NCI-H146 treated with DMSO at 0.1 percent for 48 hours (cell line): ENCODE data around the gene GGCX.
"Not testable (repeated sequence)": the region's sequence is repeated elsewhere in the genome, so short reads cannot be mapped to it uniquely, and the experiment has no call there.

Experiments used
- DNase-seq: peaks from one replicate; lab custom pipeline; 2025; ENCODE audit not compliant: unreplicated experiment; lab: John Stamatoyannopoulos, UW

Gene GGCX

GRCh38 chr2:85594715-85595300 is 33.5 kb upstream of the GGCX start:
- no peak for DNase-seq

GRCh38 chr2:85593023-85593422 is 31.7 kb upstream of the GGCX start:
- DNase-seq, result no peak

- not testable (repeated sequence) for DNase-seq
These were observed 31.0 kb upstream of the GGCX start for GRCh38 chr2:85592299-85592698.

- DNase-seq, result no peak
These were observed 30.3 kb upstream of the GGCX start for GRCh38 chr2:85591563-85591962.

- DNase-seq, result no peak
These were observed 29.7 kb upstream of the GGCX start for GRCh38 chr2:85590950-85591349.

GRCh38 chr2:85589982-85590791 is 28.9 kb upstream of the GGCX start:
- peak; percentile 57 for DNase-seq

- no peak for DNase-seq
These were observed 27.9 kb upstream of the GGCX start for GRCh38 chr2:85589181-85589580.

GRCh38 chr2:85588645-85589044 is 27.4 kb upstream of the GGCX start:
- DNase-seq, result no peak

GRCh38 chr2:85588236-85588635 is 26.9 kb upstream of the GGCX start:
- no peak for DNase-seq

GRCh38 chr2:85585781-85586105 is 24.4 kb upstream of the GGCX start:
- no peak for DNase-seq

GRCh38 chr2:85584857-85585780 is 23.8 kb upstream of the GGCX start:
- DNase-seq, result no peak

- no peak for DNase-seq
These were observed 23.1 kb upstream of the GGCX start, which contains the start of gene VAMP5 for GRCh38 chr2:85584354-85584856. TSS of gene VAMP5 (plus strand) at chr2:85584431. CDS start at chr2:85584491, 60 bp downstream.

GRCh38 chr2:85583667-85584353 is 22.5 kb upstream of the GGCX start:
- DNase-seq, result no peak

- no peak for DNase-seq
These were observed 21.2 kb upstream of the GGCX start for GRCh38 chr2:85582492-85582891.

- no peak for DNase-seq
These were observed 18.9 kb upstream of the GGCX start for GRCh38 chr2:85580206-85580605.

- no peak for DNase-seq
These were observed 18.1 kb upstream of the GGCX start for GRCh38 chr2:85579266-85579935.

- DNase-seq, result no peak
These were observed 17.2 kb upstream of the GGCX start for GRCh38 chr2:85578243-85579180.

- peak; percentile 45 for DNase-seq
These were observed 16.3 kb upstream of the GGCX start, which contains the start of gene VAMP8 for GRCh38 chr2:85577386-85578242. TSS of gene VAMP8 (plus strand) at chr2:85577586. CDS start at chr2:85577647, 61 bp downstream.
